MM.1S (cell line): ENCODE measurements around the gene DACH1.

Experiments used
- DNase-seq: peaks from one replicate; pipeline ENCODE4 v3.0.0-alpha.2; 2015
- H2AFZ ChIP-seq: fragments of 300-600 bp; sonication (generic); 2 replicates; pipeline ENCODE4 v1.6.0; 2016; ENCODE audit warnings: antibody characterized with exemption, low read length
- H3F3A ChIP-seq: fragments of 300-600 bp; sonication (generic); 2 replicates; pipeline ENCODE4 v1.6.1; 2016; ENCODE audit warnings: mild to moderate bottlenecking, antibody characterized with exemption, low read length, moderate library complexity, mixed read lengths; ENCODE audit not compliant: insufficient read depth
- H3K27ac ChIP-seq: fragments of 300-600 bp; sonication (generic); 2 replicates; pipeline ENCODE4 v1.5.1; 2016; ENCODE audit warnings: mild to moderate bottlenecking, low read length
- H3K27me3 ChIP-seq: fragments of 300-600 bp; sonication (generic); replicated peaks from 2 replicates; pipeline ENCODE4 v1.6.0; 2016; ENCODE audit warnings: low read length; ENCODE audit not compliant: insufficient read depth
- H3K36me3 ChIP-seq: fragments of 300-600 bp; sonication (generic); replicated peaks from 2 replicates; pipeline ENCODE4 v1.6.1; 2016; ENCODE audit warnings: mild to moderate bottlenecking, low read length, mixed read lengths; ENCODE audit not compliant: insufficient read depth
- H3K4me1 ChIP-seq: fragments of 300-600 bp; sonication (generic); 2 replicates; pipeline ENCODE4 v1.6.1; 2016; ENCODE audit warnings: low read length, mixed read lengths
- H3K4me2 ChIP-seq: fragments of 300-600 bp; sonication (generic); 2 replicates; pipeline ENCODE4 v1.6.0; 2016; ENCODE audit warnings: low read depth, low read length
- H3K4me3 ChIP-seq: fragments of 300-600 bp; sonication (generic); 2 replicates; pipeline ENCODE4 v1.5.1; 2016; ENCODE audit warnings: low read length, mixed read lengths
- H3K79me2 ChIP-seq: fragments of 300-600 bp; sonication (generic); 2 replicates; pipeline ENCODE4 v1.6.1; 2016; ENCODE audit warnings: mixed run types, low read length, mixed read lengths
- H3K9ac ChIP-seq: fragments of 300-600 bp; sonication (generic); 2 replicates; pipeline ENCODE4 v1.6.1; 2016; ENCODE audit warnings: low read length, mixed read lengths
- H3K9me2 ChIP-seq: fragments of 300-600 bp; sonication (generic); replicated peaks from 2 replicates; pipeline ENCODE4 v1.6.1; 2016; ENCODE audit warnings: mild to moderate bottlenecking, low read length, mixed read lengths; ENCODE audit not compliant: insufficient read depth
- H3K9me3 ChIP-seq: fragments of 300-600 bp; sonication (generic); replicated peaks from 2 replicates; pipeline ENCODE4 v1.6.1; 2016; ENCODE audit warnings: mild to moderate bottlenecking, low read length, mixed read lengths; ENCODE audit not compliant: insufficient read depth
- H4K20me1 ChIP-seq: fragments of 300-600 bp; sonication (generic); 2 replicates; pipeline ENCODE4 v1.6.1; 2016; ENCODE audit warnings: mild to moderate bottlenecking, low read length, moderate library complexity, mixed read lengths; ENCODE audit not compliant: insufficient read depth
- EZH2 ChIP-seq: fragments of 300-600 bp; sonication (generic); optimal IDR thresholded peaks from 2 replicates; pipeline ENCODE3; 2017; ENCODE audit warnings: low read depth, mild to moderate bottlenecking, antibody characterized with exemption, low read length, mixed read lengths
- EZH2phosphoT487 ChIP-seq: fragments of 300-600 bp; sonication (generic); IDR thresholded peaks from 2 replicates; pipeline ENCODE4 v1.6.1; 2018; ENCODE audit warnings: antibody characterized with exemption, low read length
- TF ChIP-seq, protein P1 (sequence below): fragments of 300-600 bp; sonication (generic); IDR thresholded peaks from 2 replicates; pipeline ENCODE4 v1.5.1; 2016; ENCODE audit warnings: antibody characterized with exemption, low read length, mixed read lengths

DACH1 gene

DNA sequence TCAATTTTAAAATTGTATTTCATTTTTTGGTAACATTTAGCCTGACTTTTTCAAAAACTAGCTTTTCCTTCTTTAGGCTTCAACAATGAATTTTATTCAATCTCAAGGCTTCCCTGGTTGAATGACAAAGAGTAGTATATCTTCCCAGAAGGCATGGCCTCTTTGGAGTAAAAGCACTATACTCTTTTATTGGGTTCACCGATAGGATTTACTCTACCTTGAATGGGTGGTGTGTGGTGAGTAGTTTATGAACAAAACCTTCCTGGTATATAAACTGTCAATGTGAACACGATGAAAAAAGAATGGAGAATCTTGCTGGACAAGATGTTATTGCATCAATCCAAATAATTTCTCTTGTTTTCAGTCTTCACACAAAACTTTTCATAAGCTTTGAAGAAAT is 167.7 kb downstream of the DACH1 start:
- H3K27me3 ChIP-seq = no peaks in the 10 kb centered on the region
- H3K36me3 ChIP-seq = no peaks in the 10 kb centered on the region
- TF ChIP-seq, protein P1, sequence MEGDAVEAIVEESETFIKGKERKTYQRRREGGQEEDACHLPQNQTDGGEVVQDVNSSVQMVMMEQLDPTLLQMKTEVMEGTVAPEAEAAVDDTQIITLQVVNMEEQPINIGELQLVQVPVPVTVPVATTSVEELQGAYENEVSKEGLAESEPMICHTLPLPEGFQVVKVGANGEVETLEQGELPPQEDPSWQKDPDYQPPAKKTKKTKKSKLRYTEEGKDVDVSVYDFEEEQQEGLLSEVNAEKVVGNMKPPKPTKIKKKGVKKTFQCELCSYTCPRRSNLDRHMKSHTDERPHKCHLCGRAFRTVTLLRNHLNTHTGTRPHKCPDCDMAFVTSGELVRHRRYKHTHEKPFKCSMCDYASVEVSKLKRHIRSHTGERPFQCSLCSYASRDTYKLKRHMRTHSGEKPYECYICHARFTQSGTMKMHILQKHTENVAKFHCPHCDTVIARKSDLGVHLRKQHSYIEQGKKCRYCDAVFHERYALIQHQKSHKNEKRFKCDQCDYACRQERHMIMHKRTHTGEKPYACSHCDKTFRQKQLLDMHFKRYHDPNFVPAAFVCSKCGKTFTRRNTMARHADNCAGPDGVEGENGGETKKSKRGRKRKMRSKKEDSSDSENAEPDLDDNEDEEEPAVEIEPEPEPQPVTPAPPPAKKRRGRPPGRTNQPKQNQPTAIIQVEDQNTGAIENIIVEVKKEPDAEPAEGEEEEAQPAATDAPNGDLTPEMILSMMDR = no peak
- TF ChIP-seq EZH2phosphoT487 (no peak), EZH2 (no peak)
- no peak overlapping the region for H2AFZ ChIP-seq
- H3K79me2 ChIP-seq = no peaks in the 10 kb centered on the region
- no peaks in the 10 kb centered on the region for H3K9me3 ChIP-seq
- H3K9ac ChIP-seq = no peak overlapping the region
- no peak overlapping the region for H3K27ac ChIP-seq
- H3F3A ChIP-seq = no peaks in the 10 kb centered on the region
- H3K4me3 ChIP-seq = no peak overlapping the region
- H4K20me1 ChIP-seq = no peaks in the 10 kb centered on the region
- no peak overlapping the region for H3K4me2 ChIP-seq
- no peak for DNase-seq
- no peaks in the 10 kb centered on the region for H3K4me1 ChIP-seq
- no peaks in the 10 kb centered on the region for H3K9me2 ChIP-seq

- no peaks in the 10 kb centered on the region for H3K36me3 ChIP-seq
- no peaks in the 10 kb centered on the region for H3K9me2 ChIP-seq
- H3K79me2 ChIP-seq = no peaks in the 10 kb centered on the region
- H4K20me1 ChIP-seq = no peaks in the 10 kb centered on the region
- no peak for TF ChIP-seq EZH2phosphoT487
- TF ChIP-seq, protein P1 = no peak
- TF ChIP-seq EZH2 = no peak
- no peaks in the 10 kb centered on the region for H3F3A ChIP-seq
- H3K9ac ChIP-seq = no peak overlapping the region
- no peak overlapping the region for H2AFZ ChIP-seq
- DNase-seq = no peak
- H3K4me3 ChIP-seq = no peak overlapping the region
- H3K9me3 ChIP-seq = no peaks in the 10 kb centered on the region
- no peak overlapping the region for H3K4me2 ChIP-seq
- no peaks in the 10 kb centered on the region for H3K4me1 ChIP-seq
- no peaks in the 10 kb centered on the region for H3K27me3 ChIP-seq
- no peak overlapping the region for H3K27ac ChIP-seq
These were observed 171.3 kb downstream of the DACH1 start for GRCh38 chr13:71695662-71696061.

DNA sequence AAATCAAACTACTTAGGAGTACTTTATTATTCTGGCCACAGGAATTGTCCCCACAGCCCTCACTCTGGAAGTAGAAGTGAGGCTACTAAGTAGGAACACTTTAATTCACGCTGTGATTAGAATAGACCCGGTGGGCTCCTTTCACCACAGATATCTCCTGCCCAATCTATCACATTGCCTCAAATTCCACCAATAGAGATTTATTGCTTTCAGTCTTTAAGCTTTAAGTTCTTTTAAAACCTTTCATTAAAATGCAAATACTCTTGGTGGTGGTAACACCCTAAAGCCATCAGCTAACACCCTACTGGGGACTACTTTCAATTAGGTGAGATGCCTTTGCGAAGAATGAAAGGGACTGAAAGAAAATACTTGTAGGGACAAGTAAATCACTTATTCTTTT is 181.9 kb downstream of the DACH1 start:
- no peak overlapping the region for H3K4me3 ChIP-seq
- H3K4me1 ChIP-seq = no peaks in the 10 kb centered on the region
- no peaks in the 10 kb centered on the region for H3F3A ChIP-seq
- no peaks in the 10 kb centered on the region for H4K20me1 ChIP-seq
- H3K9ac ChIP-seq = no peak overlapping the region
- no peaks in the 10 kb centered on the region for H3K9me2 ChIP-seq
- TF ChIP-seq EZH2phosphoT487 = no peak
- TF ChIP-seq EZH2 = no peak
- TF ChIP-seq, protein P1 = no peak
- H3K9me3 ChIP-seq = no peaks in the 10 kb centered on the region
- no peak overlapping the region for H3K27ac ChIP-seq
- H3K27me3 ChIP-seq = no peaks in the 10 kb centered on the region
- H2AFZ ChIP-seq = no peak overlapping the region
- H3K79me2 ChIP-seq = no peaks in the 10 kb centered on the region
- no peak overlapping the region for H3K4me2 ChIP-seq
- DNase-seq = no peak
- no peaks in the 10 kb centered on the region for H3K36me3 ChIP-seq
